ENCODE measurements around the gene CHAD.
"Not testable (repeated sequence)": the region's sequence is repeated elsewhere in the genome, so short reads cannot be mapped to it uniquely, and the experiment has no call there.

The CHAD gene

GRCh38 chr17:50423553-50424159 is 45.0 kb downstream of the CHAD start:
- peak overlapping the region; percentile 33 for H3K27ac ChIP-seq
- in situ Hi-C loops (cut with HindIII; ENCODE audit: low pct_ligation_motif_present, low sequenced_read_pairs): no loop called here
- no peaks in the 10 kb centered on the region for H3K27me3 ChIP-seq (replicated peaks)
- H3K36me3 ChIP-seq (replicated peaks): no peaks in the 10 kb centered on the region
- H3K4me3 ChIP-seq (ENCODE audit: low read depth, low read length): no peak overlapping the region
- DNase-seq: peak; percentile 89
- TF ChIP-seq CTCF (IDR thresholded peaks at IDR 0.05; ENCODE audit: low read depth, low read length, missing control alignments): no peak

- no peaks in the 10 kb centered on the region for H3K36me3 ChIP-seq (replicated peaks)
- H3K4me3 ChIP-seq (ENCODE audit: low read depth, low read length): no peak overlapping the region
- TF ChIP-seq CTCF (IDR thresholded peaks at IDR 0.05; ENCODE audit: low read depth, low read length, missing control alignments): no peak
- H3K27ac ChIP-seq: no peak overlapping the region
- H3K27me3 ChIP-seq (replicated peaks): no peaks in the 10 kb centered on the region
- no peak for DNase-seq
- in situ Hi-C loops (cut with HindIII; ENCODE audit: low pct_ligation_motif_present, low sequenced_read_pairs): no loop called here
Observed at GRCh38 chr17:50422738-50423137, 45.9 kb downstream of the CHAD start.

GRCh38 chr17:50421308-50422051 is 47.2 kb downstream of the CHAD start:
- DNase-seq: no peak

GRCh38 chr17:50420419-50421112 is 48.1 kb downstream of the CHAD start:
- Histone ChIP-seq H3K36me3 (replicated peaks) (no peaks in the 10 kb centered on the region), H3K27me3 (replicated peaks) (no peaks in the 10 kb centered on the region), H3K27ac (no peak overlapping the region), H3K4me3 (ENCODE audit: low read depth, low read length) (no peak overlapping the region)
- no peak for TF ChIP-seq CTCF (IDR thresholded peaks at IDR 0.05; ENCODE audit: low read depth, low read length, missing control alignments)
- in situ Hi-C loops (cut with HindIII; ENCODE audit: low pct_ligation_motif_present, low sequenced_read_pairs): no loop called here
- DNase-seq: no peak

More at GRCh38 chr17:50421308-50422051, 47.2 kb downstream of the CHAD start:
- H3K4me3 ChIP-seq (ENCODE audit: low read depth, low read length): peak overlapping the region; percentile 9
- TF ChIP-seq CTCF (IDR thresholded peaks at IDR 0.05; ENCODE audit: low read depth, low read length, missing control alignments): no peak
- no peaks in the 10 kb centered on the region for H3K36me3 ChIP-seq (replicated peaks)
- H3K27me3 ChIP-seq (replicated peaks): no peaks in the 10 kb centered on the region
- in situ Hi-C loops (cut with HindIII; ENCODE audit: low pct_ligation_motif_present, low sequenced_read_pairs): no loop called here
- peak overlapping the region; percentile 25 for H3K27ac ChIP-seq

- H3K27ac ChIP-seq; DNase-seq; H3K36me3 ChIP-seq (replicated peaks); H3K4me3 ChIP-seq (ENCODE audit: low read depth, low read length); H3K27me3 ChIP-seq (replicated peaks); in situ Hi-C loops (cut with HindIII; ENCODE audit: low pct_ligation_motif_present, low sequenced_read_pairs): not testable (repeated sequence)
Observed at GRCh38 chr17:50419577-50419976, 49.1 kb downstream of the CHAD start.

GRCh38 chr17:50414808-50415207 is 53.9 kb downstream of the CHAD start:
- Histone ChIP-seq H3K4me3 (ENCODE audit: low read depth, low read length) (no peak overlapping the region), H3K27ac (no peak overlapping the region), H3K27me3 (replicated peaks) (no peaks in the 10 kb centered on the region), H3K36me3 (replicated peaks) (no peaks in the 10 kb centered on the region)
- in situ Hi-C loops (cut with HindIII; ENCODE audit: low pct_ligation_motif_present, low sequenced_read_pairs): no loop called here
- TF ChIP-seq CTCF (IDR thresholded peaks at IDR 0.05; ENCODE audit: low read depth, low read length, missing control alignments): no peak
- DNase-seq: peak; percentile 25
